Ammon's horn (tissue), 1 donor: ENCODE results near the gene LILRB3.
"Not testable (repeated sequence)": the region's sequence is repeated elsewhere in the genome, so short reads cannot be mapped to it uniquely, and the experiment has no call there.

Source experiments
- DNase-seq: peaks from one replicate; pipeline ENCODE4 v3.0.0-alpha.2; 2016; ENCODE audit warnings: low spot score

LILRB3 gene

DNA sequence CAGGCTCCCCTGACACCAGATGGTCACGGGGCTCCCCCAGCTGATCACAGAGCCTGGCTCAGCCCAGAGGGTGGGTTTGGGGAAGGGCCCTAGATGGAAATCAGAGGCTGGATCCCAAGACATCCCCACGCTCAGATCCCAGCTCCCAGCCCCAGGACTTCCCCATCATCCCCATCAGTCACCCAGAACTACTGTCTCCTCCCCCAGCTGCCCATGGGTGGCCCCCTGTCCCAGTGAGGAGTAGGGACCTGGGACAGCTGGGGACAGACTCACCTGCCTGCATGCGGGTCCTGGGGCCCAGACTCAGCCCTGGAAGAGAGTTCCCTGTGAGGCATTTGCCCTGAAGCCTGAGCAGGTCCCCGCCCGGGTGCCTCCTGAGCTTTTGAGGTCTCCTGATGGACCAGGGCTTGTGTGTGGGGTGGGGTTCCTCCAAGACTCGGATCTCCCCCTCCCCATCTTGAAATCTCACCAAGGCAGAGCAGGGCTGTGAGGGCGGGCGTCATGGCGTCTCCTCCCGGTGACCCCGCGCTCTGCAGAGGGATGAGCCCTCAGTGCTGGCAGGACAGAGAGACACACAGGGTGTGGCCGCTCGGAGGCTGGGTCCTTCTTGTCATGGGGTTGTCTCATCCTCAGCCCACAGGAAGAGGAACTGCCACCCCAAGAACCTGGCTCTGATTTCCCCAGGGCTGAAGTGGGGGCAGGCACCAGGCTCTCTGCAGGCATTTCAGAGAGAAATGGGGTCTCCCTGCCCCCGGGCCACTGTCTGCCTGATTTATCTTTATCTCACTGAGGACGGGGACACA lies at the start of gene LILRB3:
Gene LILRB3, minus strand, starts transcription at position 534 of the 803 bp plus-strand sequence. Its CDS starts 31 bp downstream, at position 503.
- not testable (repeated sequence) for DNase-seq

DNA sequence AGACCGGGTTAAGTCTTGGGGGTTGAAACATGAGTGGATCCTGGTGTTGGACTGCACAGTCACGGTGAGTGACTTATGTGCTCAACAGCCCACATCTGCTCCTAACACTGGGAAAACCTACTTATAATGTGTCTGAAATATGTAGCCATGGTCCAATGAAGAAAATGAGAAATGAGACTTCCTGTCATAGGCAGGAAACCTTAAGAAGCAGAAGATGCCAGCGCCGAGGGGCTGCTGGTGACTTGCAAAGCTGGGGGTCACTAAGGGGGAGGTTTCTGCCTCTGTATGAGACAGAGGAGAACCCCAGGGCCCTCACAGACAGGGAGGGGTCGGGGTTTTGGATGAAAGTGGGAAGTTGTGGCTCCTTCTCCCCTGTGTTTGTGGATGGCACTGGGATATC lies 49.4 kb upstream of the LILRB3 start:
- DNase-seq = not testable (repeated sequence)

DNA sequence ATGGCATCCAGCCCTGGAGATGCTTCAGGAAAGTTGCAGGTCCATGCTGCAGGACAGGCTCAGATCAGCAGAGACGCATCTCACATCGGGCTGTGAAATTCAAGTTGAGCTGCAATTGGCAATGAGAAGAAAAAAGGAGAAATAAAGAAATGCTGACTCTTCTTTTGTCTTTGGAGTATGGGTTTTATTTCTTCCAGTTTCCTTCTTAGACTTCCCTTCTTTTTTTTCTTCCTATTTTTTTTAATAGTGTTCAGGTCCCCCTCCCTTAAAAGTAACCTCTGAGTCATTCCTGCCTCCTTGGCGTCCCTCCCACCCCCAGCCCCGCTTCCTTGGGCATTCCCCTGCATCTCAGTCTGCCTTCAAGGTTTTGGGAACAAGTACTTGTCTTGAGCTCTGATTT lies 48.8 kb upstream of the LILRB3 start:
- not testable (repeated sequence) for DNase-seq

DNA sequence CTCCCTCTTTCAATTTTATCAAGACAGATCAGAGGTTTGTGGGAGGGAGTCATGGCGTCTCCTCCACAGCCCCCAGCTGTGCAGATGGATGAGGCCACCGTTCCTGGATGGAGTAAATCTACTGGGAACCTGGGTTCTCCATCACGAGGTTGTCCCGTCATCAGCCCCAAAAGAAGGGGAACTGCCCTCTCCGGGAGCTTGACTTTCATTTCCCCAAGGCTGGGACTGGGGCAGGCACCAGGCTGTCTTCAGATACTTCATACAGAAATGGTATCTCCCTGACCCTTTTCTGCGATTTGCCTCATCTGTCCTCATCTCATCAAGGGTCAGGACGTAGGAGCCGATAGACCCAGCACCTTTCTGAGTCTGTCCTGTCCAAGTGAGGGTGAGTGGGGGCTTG lies 48.3 kb upstream of the LILRB3 start:
- DNase-seq = peak; percentile 45

DNA sequence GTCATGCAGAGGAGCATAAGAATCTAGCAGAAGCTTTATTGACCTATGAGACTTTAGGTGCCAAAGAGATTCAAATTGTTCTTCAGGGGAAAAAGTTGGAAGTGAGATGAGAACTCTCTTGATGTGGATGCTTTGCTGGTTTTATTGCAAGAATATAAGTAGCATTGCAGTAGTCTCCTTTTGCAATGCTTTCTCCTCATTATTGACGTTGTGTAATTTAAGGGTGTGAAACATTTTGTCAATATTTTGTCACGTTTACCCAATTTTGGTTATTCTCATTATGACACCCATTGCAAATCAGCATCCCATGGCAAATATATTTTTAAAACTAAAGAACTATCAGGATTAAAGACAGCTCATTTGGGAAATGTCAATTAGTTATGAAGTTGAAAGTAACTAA lies 46.1 kb upstream of the LILRB3 start:
- DNase-seq = no peak

DNA sequence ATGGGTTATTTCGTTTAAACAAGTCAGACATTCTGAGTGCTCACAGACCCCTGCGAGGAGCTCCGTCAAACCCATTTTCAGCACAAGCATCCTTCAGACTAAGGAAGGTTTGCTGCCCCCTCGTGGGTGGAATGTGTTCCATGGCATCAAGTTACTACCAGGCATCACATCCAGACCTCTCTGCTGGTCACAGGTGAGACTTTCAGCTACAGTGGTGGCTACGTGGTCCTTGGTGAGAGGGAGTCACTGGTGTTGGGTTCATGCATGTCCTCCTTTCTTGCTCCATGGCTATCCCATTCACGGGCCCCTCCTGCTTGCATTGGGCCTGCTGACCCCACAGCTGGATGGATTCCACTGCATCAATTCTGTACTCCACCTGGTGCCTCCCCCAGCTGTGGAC lies 43.3 kb upstream of the LILRB3 start:
- peak; percentile 77 for DNase-seq

DNA sequence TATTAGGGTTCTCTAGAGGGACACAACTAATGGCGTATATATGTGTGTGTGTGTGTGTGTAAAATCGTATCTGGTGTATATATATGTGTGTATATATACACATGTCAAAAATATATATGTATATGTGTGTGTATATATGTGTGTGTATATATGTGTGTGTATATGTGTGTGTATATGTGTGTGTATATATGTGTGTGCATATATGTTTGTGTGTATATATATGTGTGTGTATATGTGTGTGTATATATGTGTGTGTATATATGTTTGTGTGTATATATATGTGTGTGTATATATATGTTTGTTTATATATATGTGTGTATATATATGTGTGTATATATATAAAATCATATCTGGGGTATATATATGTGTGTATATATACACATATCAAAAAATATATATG lies 39.7 kb upstream of the LILRB3 start:
- DNase-seq = no peak

DNA sequence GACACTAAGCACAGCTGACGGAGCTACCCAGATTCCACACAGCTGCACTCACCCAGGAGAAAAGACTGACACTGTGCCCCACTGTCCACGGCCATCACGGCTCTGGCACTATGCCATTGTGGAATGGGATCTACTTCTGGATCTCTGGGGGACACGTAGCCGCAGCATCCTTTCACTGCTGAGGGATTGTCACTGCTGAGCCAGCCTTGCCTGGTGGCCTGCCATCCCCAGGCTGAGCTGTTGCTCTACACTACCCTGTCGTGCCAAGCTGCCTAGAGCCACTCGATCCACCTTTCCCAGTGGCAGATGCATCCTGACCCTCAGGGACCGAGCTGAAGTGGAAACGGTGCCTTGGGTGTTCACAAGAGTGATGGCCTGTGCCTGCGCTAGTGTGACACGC lies 39.3 kb upstream of the LILRB3 start:
- DNase-seq = no peak

DNA sequence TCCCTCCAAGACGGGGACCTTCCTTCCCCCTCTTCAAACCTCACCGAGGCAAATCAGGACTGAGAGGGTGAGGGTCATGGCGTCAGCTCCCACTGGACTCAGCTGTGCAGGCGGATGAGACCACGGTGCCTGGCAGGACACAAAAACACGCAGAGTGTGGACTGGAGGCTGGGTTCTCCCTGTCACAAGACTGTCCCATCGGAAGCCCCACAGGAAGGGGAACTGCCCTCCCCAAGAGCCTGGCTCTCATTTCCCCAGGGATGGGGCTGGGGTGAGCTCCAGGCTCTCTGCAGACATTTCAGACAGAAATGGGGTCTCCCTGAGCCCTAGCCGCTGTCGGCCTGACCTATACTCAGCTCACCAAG lies 34.3 kb upstream of the LILRB3 start, which contains the start of gene LILRB5:
Gene LILRB5, minus strand, starts transcription at position 158 of the 365 bp plus-strand sequence. Its CDS starts 80 bp downstream, at position 78.
- no peak for DNase-seq

DNA sequence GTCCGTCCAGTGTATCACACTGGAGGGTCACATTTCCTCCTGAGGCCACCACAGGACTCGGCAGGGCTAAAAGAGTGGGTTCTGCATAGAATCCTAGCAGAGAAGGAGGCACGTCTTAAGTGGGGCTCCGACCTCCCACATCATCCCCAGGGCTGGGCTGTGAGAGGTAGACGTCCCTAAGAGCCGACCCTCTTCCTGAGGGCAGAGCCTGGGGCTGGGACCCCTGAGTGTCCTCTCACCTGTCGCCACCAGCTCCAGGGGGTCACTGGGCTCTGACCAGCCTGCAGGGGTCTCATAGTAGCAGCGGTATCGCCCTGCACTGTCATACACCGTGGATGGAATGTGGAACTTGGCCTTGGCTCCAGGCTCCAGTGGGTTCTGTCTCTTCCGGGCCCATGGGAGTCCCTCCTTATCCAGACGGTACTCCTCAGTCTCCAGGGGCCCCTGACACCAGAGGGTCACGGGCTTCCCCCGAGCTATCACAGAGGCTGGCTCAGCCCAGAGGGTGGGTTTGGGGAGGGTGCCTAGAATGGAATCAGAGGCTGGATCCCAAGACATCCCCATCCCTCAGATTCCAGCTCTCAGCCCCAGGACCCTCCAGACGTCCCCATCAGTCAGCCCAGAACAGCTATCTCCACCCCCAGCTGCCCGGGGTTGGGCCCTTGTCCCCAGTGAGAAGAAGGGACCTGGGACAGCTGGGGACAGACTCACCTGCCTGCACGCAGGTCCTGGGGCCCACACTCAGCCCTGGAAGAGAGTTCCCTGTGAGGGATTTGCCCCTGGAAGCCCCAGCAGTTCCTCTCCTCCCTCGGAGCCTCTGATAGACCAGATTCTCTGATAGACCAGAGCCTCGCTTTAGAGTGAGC lies 33.7 kb upstream of the LILRB3 start:
- no peak for DNase-seq

DNA sequence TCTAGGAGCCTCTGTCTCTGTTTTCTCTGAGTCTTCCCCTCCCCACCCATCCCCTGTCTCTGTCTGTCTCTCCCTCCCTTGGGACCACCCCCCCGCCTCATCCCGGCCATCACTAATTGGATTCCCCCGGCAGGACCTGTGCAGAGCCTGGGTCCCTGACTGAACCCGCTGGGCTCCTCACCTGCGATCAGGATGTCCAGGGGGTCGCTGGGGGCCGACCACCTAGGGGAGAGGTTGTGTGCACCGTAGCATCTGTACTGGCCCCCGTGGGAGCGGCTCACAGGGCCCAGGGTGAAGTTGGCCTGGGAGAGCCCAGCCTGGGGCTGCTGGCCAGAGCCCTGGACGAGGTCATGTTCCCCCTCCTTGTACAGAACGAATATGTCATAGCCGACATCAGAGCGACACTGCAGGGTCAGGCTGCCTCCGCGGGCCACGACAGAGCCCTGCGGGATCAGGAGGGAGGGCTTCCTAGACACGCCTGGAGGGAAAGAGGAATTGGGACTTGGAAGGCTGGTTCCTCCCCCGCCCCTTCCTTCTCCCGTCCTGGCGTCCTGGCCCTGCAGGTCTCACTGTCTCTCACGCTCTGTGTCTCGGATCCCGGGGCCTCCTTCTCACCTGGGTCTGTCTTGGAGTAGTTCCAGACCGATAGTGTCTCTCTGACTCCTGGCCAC lies 32.4 kb upstream of the LILRB3 start:
- DNase-seq = no peak

DNA sequence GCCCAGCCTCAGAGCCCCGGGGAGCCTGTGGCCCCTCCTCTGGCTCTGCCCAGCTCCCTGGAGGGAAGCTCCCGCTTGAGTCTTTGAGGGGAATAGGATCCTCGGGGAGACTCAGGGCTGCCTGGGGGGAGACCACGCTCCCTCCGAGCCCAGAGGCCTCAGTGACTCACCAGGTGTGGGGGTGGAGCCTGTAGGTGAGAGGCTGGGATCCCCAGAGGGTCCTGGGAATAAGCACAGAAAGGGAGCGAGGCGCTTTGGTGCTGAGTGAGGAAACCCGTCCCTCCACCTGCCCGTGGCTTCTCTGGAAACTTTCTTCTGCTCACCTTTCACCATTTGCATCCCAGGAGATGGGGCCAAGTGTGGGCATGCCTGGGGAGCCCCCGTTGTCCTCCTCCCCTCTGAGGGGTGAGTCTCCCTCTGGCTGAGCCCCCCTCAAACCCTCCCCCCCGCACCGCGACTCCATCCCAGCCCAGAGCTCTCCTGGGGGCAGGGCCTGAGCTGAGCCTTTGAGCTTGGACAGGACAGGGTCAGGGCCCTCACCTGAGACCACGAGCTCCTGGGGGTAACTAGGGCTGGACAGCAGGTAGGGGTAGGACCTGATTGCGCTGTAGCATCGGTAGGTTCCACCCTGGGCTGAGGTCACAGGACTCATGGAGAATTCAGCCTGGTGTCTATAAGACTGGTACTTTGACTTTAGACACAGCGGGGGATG lies 31.5 kb upstream of the LILRB3 start:
- DNase-seq = no peak

DNA sequence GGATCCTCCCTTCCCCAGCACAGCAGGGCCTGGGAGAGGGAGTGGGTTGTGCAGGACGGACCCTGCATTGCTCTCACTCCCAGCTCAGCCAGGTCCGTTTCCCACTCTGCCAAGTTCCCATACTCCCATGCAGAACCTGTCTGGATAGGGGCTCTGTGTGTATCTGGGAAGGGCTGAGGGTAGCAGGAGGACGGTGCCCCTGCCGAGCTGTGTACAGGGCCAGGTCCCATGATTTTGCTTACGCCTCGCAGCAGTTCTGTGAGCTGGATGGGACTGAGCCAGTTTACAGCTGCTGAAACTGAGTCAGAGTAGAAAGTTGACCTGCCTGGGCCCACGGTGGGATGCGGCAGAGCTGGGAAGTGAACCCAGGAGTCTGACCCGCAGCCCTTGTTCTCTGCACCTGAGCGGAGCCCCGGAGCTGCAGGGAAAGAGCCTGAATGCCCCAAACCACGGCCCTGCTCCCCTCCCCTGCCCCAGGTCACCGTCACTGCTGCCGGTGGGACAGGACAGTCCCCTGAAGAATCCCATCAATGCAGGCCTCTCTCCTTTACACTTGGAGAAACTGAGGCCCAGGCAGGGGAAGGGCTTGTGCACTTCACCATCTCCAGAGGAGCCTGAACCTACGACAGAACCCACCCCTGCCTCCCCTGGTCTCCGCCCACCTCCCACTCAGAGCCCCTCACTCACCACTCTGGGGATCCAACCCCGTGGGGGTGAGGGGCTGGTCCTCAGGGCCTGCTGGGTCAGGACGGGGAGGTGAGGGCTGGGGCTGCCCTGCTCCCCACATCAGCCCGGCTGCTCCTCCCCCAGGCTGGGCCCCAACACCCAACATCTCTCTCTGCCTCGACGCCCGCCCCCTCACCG lies 30.8 kb upstream of the LILRB3 start:
- DNase-seq = no peak

DNA sequence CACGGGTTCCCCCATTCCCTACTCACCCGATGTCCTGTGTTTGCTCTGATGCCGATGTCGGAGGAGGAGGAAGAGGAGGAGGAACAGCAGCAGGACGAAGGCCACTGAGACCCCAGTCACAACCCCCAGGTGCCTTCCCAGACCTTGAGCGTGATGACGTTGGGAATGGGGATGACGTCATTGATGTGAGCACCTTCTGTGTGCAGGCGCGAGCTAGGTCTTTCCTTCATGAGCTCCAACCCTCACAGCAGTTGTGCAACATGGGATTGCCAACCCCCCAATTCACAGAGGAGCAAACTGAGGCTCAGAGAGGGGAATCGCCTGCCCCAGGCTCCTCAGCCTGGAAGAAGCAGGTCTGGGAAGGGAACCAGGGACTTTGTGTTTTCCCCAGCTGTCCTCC lies 30.0 kb upstream of the LILRB3 start:
- no peak for DNase-seq

DNA sequence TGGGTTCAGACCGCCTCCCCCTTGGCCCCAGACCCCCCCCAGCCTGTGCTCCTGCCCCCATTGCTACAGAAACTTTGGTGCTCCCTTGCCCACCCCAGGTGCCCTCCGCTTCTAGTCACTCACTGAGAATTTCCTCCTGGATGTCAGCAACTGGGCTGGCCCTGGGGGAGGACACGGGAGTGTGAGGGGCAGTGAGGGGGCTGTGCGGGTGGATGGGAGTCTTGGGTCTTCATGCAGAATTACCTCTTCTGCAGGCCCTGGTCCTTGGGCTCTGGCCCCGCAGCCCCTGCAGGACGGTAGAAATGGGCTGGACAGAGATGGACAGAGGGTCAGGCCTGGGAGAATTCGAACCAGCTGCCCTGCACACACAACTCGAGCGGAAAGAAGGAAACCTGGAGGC lies 29.4 kb upstream of the LILRB3 start:
- no peak for DNase-seq

DNA sequence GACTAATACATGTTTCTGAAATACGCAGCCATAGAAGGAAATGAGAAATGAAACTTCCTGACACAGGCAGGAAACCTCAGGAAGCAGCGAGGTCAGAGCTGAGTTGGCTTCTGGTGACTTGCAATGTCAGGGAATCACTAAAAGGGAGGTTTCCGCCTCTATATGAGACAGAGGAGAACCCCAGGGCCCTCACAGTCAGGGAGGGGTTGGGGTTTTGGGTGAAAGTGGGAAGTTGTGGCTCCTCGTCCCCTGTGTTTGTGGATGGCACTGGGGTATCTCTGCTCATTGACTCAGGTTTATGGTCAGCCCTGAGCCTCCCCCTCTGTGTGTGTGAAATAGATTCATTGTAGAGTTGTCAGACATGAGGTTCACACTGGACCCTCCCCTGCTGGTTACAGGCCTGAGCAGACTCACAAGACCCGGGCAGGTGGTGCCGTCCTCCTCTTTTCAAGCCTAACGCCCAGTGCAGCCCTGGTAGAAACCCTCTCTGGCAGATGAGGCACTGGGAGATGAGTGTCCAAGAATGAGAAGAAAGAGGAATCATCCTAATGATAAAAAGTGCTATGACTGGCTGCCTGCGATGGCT lies 25.3 kb upstream of the LILRB3 start:
- DNase-seq = peak; percentile 70

DNA sequence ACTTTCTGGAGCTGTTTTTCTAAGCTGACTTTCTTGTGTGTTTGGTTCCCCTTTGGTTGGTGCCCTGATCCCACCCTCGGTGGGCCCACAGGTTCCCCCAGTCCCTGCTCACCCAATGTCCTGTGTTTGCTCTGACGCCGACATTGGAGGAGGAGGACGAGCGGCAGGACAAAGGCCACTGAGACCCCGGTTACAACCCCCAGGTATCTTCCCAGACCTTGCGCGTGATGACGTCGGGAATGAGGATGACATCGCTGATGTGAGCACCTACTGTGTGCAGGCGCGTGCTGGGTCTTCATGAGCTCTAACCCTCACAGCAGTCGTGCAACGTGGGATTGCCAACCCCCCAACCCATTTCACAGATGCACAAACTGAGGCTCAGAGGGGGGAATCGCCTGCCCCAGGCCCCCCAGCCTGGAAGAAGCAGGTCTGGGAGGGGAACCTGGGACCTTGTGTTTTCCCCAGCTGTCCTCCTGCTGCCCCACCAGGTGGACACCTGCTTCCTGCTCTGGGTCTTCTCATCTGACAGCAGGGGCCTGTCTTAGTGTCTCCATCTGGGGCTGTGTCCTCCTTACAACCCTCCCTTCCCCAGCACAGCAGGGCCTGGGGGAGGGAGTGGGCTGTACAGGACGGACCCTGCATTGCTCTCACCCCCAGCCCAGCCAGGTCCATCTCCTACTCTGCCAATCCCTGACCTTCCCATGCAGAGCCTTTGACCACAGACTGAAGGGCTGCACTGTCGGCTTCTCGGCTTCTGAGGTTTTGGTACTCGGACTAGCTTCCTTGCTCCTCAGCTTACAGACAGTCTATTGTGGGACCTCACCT lies 24.5 kb upstream of the LILRB3 start:
- no peak for DNase-seq

DNA sequence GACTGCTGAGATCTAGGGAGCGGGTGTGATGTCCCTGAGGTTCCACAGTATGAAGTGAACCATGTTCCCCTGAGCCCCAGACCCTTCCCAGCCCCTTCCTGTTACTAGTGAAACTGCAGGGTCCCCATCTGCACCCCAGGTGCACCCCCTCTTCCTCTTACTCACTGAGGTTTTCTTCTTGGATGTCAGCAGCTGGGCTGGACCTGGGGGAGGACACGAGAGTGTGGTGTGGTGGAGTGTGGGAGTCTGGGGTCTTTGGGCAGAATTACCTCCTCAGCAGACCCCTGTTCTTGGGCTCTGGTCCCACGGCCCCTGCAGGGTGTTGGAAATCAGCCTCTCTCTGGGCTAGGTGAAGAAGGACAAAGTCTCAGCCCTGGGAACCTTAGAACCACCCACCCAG lies 23.1 kb upstream of the LILRB3 start:
- DNase-seq = no peak

DNA sequence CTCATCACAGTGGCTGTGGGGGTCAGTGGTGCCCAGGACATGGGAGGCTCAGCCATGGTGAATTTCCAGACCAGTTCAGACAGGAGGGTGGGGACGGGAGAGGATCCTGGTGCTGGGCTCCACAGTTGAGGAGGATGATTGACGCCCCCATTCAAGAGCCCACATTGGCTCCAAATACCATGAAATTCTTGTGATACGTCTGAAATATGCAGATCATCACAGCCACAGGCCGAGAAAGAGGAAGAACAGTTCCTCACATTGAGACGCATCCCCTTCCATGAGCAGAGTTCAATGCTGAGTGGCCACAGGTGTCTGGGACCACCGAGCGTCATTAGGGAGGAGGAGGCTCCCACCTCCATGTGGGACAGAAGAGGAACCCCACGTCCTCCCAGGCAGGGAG lies 21.0 kb upstream of the LILRB3 start:
- DNase-seq = not testable (repeated sequence)

DNA sequence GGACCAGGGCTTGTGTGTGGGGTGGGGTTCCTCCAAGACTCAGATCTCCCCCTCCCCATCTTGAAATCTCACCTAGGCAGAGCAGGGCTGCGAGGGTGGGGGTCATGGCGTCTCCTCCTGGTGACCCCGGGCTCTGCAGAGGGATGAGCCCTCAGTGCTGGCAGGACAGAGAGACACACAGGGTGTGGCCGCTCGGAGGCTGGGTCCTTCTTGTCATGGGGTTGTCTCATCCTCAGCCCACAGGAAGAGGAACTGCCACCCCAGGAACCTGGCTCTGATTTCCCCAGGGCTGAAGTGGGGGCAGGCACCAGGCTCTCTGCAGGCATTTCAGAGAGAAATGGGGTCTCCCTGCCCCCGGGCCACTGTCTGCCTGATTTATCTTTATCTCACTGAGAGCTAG lies 19.8 kb upstream of the LILRB3 start, which contains the start of gene LILRA6:
Gene LILRA6, minus strand, starts transcription at position 145 of the 400 bp plus-strand sequence.
- not testable (repeated sequence) for DNase-seq
